HG02759 (cell line): ENCODE data around the gene TNRC18.

Source experiments
- ATAC-seq: cut with Tn5 transposase; IDR thresholded peaks from one replicate; pipeline ENCODE4 v1.9.1; 2021; ENCODE audit warnings: mild to moderate bottlenecking, moderate library complexity; ENCODE audit not compliant: unreplicated experiment

TNRC18 gene

DNA sequence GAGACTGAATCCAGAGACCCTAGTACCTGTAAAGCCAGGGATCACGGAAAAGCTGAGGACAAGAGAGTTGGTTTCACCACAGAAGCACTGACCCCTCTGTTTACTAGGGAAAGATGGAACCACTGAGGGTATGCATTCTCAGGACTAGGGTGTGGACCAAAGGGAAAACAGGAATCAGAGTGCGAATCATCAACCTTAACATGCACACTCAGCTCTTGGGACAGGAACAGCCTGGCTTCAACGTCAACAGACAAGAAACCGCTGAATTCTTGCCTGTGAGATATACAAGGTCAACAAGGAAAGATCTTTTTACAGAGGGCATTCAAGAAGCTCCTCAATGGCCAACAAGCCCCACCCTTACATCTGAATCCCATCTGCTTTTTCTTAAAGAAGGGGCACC, 14.9 kb downstream of the TNRC18 start:
- no peak for ATAC-seq

DNA sequence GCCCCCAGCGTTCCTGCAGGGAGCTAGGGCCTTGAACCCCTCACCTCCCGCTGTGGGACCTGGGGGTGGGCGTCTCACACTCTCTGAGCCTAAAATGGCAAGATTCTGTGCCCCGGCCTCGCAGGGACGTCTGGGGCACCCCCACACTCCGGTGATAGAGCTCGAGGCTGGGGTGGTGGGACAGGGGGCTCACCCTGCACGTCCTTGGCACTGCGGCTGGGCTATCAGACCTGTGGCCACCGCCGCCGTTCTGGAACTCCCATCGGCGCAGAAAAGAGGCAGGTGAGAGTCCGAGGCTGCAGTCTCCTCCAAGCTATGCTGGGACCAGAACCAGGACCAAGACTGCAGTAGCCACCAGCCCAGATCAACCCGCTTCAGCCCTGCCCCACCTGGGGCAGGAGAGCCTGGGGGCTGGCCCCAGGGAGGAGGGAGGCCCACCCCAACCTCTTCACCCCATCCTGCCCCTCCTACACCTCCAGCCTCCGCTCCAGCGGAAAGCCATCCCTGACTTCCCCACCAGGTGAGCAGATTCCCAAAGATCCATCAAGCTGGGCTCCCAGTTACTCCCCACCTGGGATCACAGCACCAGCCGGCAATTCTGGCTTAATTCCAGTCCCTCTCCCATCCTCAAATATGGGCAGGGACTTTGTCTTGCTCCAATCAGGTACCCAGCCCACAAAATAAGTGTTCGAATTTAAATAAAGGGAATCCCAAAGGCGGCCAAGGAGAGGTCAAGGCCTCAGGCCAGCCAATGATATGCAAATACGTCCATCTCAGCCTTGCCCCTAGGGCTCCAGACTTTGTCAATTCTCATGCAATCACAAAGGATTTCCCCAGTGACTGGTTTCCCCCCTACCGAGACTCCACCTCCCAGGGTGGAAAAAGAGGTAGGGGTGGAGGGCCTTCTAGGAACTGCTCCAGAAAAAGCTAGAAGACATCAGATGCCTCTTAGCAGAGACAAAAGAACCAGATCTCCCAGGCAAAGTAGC, 16.4 kb downstream of the TNRC18 start:
- ATAC-seq, result no peak

DNA sequence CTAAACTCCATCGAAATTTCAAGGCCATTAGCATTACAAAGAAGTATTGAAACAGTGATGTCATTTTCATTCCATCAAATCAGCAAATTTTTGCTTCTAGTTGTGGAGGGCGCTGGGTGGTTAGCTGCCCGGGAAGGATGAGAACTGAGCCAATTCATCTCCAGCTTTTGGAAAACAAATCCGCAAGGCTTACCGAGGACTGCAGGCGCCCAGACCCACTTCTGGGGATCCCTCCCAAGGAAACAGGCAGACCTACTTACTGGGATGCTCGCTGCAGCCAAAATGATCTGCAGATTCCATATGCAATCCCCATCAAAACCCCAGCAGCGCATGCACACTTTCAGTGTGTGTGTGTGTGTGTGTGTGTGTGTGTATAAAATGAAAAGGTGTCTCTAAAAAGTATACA, 19.2 kb downstream of the TNRC18 start:
- ATAC-seq, result no peak

DNA sequence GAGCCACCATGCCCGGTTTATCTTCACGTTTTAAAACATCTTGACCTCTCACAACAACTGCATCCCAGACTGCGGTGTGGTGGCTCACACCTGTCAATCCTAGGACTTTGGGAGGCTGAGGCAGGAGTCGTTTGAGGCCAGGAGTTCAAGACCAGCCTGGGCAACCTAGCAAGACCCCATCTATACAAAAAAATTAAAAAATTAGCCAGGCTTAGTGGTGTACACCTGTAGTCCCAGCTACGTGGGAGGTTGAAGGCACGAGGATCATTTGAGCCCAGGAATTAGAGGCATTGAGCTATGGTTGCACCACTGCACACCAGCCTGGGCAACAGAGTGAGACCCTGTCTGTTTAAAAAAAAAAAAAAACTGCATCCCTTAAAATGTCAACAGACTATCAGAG, 20.2 kb downstream of the TNRC18 start:
- ATAC-seq, result no peak

DNA sequence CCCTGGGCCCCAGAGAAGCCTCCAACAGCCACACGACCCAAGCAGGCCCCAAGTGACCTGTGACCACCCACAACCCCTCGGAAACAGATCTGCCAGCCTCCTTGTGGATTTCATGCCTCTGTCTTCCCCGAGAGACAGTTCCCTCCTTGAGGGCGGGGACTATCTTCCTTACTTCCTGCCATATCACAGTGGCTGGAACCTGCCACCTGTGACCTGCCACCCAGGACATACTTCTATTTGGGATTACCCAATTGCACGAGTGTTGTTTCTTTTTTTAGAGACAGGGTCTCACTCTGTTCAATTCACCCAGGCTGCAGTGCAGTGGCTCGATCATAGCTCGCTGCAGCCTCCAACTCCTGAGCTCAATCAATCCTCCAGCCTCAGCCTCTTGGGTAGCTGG, 25.9 kb downstream of the TNRC18 start:
- ATAC-seq, result no peak

DNA sequence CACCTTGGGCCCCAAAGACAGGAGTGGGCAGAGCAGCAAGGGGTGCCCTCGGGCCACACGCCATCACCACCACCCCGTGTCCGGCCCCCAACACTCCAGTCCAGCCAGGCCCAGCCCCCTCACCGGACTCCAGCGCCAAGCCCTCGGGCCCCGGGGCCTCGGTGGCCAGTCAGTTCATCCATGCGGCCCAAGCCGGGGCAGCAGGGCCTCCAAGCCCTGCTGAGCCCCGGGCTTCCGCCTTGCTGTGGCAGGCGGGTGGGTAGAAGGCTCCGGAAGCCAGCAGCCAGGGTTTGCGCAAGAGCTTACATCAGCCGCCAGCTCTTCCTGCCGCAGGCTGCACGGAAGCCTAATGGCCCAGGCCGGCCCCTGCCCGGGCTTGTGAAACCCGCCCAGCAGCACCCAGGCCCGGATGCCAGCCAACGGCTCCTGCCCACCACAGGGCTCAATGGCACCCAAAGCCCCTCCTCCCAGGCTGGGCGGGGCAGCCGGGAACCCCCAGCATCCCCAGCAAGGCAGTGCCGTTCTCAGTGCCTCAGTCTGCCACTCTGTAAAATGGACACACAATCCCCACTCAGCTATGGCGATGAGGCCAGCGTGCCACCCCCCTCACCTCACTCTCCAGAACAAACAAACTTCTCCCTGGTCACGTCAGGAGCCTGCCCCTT, 26.5 kb downstream of the TNRC18 start:
- peak; percentile 88 for ATAC-seq

DNA sequence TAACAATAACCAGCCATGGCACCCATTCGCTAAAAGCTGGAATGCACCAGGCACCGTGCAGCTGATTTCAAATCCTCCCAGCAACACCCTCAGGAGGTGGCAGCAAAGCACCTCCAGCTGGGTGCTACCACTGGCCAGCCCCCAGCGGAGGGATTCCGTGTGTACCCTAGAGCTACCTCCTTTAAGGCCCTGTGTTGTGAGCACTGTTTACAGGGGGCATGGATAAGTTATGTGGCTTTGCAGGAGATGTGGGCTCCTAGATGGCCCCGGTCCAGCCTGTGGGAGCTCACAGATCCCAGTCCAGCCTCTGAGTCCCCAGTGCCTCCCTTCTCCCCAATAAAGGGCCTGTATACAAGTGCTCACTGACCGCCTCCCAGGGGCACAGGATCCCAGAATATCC, 27.1 kb downstream of the TNRC18 start:
- peak; percentile 54 for ATAC-seq

DNA sequence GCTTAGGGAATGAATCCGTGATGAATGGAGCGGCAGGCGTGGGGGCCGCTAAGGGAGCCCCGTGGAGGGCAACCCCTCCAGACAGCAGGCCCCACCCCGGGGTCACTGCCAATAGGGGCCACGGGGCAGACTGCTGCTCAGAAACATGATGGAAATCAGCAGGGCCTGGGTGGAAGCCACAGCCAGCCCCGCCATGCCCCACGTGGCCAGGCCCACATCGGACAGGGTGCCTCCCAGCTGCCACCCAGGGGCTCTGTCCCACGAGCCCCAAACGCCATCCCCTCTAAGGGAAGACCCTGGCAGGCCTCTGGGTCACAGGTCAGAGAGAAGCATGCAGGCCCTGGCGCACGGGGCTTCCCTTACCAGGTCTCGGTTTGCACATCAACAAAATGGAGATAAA, 28.4 kb downstream of the TNRC18 start:
- ATAC-seq, result no peak

DNA sequence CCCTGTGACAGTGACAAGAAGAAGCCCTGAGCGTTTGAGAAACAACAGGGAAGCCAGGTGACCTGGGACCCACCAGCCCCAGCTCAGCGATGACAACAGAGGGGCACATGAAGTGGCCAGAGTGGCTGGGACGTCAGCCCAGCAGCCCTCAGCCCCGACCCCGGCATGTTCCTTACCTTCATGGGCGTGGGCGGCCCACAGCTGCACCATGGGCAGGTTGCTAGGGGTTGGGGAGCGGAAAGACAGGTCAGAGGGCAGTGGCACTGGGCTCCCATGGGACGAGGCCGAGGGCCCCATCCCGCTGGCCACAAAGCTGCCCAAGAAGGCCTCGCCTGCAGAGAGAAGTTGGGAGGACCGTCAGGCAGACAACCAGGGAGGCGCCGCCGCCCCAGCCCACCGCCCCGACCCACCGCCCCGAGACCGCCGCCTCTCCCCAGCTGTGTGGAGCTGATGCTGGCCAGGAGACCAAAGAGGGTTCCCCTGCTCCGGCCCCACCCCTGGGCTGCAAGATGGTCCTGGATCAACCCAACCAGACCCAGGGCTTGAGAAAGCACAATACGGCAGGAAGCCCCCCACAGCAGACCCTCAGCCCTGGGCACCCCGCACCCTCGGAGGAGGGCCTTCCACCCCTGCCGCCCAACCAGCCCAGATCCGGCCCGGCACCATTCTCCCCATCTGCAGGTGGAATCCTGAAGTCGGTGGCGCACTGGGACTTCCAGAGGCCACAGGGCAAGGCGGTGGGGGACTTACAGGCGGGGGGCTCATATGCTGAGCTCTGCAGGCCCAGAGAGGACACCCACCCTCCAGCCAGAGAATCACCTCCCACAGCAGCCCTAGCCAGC, 29.1 kb downstream of the TNRC18 start:
- no peak for ATAC-seq

DNA sequence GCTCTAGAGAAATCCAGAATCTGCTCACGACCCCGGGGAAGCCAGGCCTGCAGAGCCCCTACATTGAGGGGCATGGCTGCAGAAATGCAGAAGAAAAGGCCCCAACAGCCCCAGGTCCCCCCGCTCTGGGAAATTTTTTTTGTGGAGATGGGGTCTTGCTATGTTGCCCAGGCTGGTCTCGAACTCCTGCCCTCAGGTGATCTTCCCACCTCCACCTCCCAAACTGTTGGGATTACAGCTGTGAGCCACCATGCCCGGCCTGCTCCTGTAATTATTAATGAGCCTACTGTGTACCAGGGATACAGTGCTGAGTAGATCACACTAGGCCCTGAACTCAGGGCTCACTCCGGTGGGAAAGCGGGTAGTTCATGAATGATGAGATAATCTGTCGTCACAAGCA, 29.9 kb downstream of the TNRC18 start:
- ATAC-seq, result no peak

DNA sequence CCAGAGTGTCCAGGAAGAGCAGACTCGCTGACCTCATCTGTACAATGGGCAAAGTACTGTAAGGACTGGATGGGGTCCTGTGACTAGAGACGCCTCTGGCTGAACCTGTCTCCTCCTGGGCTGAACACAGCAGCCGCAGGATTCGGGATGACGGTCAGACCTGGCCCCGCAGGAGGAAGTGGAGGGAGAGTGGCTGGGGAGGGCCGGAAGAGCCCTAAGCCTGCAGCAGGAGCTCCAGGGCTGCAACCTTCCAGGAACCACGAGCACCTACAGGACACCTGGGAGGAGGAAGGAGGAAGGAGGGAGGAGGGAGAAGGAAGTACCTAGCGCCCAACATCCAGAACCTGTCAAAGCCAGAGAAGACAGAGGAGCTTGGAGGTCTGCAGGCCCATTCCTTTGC, 30.3 kb downstream of the TNRC18 start:
- no peak for ATAC-seq

DNA sequence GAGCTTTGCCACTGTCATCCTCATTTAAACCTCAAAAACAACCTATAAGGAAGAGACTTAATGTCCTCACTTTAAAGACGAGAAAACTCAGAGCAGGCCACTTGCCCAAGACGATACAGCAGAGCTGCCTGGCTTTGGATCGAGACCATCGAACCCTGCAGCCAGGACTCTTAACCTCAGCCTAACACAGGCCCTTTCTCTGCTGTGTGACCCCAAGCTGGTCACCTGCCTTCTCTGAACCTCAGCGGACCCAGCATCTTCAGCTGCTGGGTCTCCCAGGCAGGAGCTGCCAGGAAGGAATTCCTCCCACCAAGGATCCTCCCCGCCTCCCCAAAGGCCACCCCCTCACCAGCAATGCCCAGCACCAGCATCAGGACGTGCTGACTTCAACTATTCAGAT, 32.7 kb downstream of the TNRC18 start:
- ATAC-seq, result no peak

DNA sequence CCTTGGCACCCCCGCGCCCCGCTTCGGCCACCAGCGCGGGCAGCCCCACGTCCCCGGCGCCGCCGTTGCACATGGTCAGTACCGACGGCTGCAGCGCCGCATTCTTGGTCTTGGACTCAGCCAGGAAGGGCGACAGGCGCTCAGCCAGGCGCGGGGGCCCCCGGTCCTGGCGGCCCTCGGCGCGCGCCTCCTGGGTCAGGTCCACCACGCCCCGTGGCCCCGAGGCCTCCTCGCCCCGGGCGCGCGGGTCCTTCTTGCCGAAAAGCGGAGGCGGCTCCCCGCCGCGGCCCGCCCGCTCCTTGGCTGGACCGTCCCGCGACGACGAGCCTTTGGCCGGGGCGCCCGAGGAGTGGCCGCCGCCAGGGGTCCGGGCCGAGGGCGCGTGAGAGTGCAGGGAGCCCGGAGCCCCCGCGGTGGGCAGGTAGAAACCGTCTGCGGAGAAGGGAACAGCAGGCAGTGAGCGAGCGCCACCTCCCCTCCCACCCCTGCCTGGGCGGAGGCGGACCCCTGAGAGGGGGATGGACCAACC, 34.7 kb downstream of the TNRC18 start:
- ATAC-seq, result no peak

DNA sequence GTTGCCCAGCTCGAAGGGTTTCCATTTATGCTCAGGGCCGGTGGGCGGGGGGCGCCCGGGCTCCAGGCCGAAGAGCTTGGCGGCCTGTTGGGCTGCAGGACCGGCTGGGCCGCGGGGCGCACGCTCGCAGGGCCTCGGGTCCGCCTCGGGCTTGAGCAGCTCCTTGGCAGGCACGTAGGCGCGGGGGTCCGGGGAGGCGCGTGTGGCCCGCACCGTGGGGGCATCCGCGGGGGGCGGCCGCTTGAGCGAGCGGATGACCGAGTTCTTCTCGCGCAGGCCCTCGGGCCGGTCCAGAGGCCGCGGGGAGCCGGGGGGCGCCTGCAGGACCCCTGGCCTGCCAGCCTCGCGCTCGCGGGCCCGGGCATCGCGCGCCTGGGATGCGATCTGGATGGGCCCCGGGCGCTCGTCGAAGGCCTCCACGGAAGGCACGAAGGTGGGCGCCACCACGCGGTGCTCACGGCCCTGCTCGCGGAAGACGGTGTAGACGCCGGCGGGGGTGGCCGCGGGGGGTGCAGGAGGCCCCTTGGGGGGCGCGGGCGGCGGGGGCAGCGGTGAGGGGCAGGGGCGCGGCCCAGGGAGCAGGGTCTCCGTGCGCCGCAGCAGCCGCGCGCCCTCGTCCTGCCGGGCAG, 35.2 kb downstream of the TNRC18 start:
- no peak for ATAC-seq

DNA sequence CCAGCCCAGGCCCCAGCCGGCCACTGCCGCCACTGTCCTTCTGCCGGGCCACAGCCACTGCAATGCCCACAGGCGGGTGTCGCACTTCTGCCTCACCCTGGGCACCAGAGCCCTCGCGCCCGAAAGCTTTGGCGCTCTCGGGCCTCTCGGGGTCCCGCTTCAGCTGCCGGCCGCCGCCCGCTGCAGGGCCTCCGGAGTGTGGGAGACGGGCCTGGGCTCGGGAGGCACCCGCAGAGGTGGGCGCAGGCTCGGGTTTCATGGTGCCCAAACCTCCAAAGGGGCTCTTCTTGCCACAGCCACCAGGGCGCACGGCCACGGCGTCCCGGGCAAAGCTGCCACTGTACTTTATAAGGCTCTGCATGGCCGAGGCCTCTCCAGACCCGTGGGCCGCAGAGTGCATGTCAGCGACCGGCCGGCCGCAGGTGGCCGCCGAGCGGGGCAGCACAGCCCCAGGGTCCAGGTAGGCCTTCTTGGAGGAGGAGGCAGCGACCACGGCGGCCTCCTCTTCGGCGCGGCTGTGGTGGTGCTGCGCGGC, 35.9 kb downstream of the TNRC18 start:
- ATAC-seq, result no peak

DNA sequence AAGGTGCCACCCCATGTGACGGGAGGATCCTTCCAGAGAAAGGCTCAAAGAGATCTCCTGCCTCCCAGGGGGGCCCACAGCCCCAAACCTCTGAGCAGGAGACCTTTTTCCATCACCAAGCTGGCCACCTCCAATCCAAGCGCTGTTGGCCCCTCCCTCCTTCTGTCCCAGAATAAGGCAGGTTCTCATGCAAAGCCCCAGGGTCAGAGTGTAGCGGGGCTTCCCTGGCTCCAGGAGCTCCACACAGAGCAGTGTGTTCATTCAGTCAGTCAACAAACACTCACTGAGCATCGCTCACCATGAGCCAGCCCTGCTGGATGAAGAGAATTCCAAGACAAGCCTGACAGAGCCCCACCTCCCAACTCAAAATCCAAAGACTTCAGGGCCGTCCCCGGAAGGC, 39.0 kb downstream of the TNRC18 start:
- ATAC-seq, result no peak

DNA sequence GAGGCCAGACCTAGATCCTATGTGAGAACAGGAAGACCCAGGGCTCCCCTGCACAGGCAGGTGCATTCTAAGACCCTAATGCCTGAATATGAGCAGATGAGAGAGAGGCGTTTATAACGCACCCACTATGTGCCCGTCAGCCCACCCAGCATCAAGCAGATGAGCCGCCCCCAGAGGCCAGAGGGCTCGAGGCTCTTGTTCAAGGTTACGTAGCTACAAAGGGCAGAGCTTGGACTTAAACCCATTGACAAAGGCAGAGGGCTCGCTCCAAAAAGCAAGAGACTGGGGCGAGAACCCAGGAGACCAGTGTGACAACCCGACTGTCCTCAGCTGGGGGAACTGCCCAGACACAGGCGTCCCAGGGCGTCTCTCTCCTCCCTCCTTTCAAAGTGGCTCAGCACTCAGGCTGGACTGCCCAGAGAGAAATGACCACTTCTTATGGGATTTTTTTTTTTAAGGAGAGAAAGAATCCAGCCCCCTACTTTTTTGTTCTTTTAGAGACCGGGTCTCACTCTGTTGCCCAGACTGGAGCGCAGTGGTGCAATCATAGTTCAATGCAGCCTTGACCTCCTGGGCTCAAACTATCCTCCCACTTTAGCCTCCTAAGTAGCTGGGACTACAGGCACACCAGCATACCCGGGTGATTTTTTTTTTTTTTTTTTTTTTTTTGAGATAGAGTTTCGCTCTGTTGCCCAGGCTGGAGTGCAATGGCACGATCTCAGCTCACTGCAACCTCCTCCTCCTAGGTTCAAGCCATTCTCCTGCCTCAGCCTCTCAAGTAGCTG, 40.1 kb downstream of the TNRC18 start:
- no peak for ATAC-seq

DNA sequence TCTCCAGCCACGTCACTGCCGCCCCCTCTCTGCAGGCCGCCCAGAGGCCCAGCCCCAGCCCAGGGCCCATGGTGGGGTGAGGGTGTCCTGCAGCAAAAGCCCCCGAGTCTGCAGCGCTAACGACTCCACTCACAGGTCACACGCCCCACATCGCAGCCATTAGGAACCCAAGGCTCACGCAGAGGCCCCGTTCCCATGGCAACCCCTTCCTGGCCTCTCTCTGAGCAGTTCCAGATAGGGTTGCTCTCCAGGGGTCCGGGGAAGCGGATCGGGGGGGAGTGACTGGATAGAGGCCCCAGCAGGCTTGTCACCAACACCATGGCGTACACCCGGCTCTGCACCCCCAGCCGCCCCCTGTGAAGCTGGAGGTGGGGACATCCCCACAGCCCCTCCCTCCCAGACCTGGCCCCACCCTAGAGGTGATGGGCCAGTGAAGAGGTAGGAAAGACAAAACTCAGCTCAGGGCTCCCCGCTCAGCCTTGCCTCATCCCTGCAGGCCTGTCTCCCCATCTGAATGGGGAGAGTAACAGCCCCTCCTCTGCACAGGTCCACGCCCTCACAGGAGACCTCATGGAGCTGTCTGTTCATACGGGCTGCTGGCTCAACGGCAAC, 41.2 kb downstream of the TNRC18 start:
- no peak for ATAC-seq

DNA sequence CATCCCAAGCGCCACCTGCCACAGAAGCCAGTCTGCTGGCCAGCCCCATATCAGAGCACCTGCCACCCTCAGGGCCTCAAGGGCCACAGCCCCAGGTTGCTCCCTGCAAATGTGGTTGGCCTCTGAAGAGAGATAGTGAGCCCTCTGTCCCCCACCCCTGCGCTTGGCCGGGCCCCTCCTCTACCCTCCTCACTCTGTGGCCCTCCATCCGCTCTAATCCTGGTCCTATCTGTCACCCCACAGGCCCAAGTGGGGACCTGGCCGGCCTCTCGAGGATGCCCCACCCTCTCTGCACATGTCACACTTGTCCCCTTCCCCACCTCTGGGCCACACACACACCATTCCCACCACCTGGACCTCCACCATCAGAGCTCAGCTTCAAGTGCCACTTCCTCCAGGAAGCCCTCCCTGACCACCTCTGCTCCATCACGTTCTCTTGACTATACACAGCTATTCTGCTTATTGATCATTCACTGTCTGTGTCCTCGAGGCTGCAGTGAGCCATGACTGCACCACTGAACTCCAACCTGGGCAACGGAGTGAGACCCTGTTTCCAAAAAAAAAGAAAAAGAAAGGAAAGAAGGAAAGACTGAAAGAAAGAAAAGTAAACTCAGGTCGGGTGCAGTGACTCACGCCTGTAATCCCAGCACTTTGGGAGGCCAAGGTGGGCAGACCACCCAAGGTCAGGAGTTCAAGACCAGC, 42.4 kb downstream of the TNRC18 start:
- ATAC-seq, result no peak
